OCI-LY3 (cell line): ENCODE measurements around the gene SLC19A1.

ENCODE experiments used
- EZH2phosphoT487 ChIP-seq: fragments of 200-600 bp; shearing (Covaris generic); IDR thresholded peaks from 2 replicates; pipeline ENCODE4 v1.6.1; 2018; ENCODE audit warnings: antibody characterized with exemption, mixed run types, low read depth
- TF ChIP-seq, protein P1 (sequence below): fragments of 200-600, 300-600 bp; sonication (generic); IDR thresholded peaks from 2 replicates; pipeline ENCODE4 v1.5.1; 2014; ENCODE audit warnings: antibody characterized with exemption, low read length, low read depth

DNA sequence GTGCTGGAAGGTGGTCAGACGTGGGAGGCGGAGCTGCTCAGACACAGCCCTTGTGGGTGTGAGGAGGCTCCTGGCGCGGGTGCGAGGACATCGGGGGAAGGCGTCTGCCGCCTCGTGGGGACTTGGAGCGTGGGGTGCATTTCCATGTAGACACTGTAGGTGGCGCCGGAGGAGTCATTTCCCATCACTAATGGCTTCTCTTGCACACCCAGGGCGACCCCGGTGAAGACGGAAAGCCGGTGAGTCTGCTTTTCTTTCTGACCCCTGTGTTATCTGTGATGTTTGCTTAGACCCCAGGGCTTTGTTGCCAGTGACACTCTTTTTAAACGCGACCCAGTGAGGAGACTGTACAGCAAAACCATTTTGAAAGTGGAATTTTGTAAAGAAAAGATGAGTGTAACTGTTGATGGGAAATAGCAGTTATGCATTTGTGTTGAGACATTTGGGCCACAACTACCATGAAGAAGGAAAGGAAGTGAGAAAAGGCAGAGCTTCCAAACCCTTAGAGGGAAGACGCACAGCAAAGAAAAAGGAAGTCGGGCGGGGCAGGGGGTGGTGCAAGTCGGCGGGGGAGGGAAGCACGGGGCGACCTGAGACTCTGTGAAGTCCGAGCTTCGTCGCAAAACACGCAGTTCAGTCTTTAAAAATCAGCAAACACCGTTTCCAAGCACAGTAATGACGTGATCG lies 64.0 kb downstream of the SLC19A1 start:
- TF ChIP-seq, protein P1, sequence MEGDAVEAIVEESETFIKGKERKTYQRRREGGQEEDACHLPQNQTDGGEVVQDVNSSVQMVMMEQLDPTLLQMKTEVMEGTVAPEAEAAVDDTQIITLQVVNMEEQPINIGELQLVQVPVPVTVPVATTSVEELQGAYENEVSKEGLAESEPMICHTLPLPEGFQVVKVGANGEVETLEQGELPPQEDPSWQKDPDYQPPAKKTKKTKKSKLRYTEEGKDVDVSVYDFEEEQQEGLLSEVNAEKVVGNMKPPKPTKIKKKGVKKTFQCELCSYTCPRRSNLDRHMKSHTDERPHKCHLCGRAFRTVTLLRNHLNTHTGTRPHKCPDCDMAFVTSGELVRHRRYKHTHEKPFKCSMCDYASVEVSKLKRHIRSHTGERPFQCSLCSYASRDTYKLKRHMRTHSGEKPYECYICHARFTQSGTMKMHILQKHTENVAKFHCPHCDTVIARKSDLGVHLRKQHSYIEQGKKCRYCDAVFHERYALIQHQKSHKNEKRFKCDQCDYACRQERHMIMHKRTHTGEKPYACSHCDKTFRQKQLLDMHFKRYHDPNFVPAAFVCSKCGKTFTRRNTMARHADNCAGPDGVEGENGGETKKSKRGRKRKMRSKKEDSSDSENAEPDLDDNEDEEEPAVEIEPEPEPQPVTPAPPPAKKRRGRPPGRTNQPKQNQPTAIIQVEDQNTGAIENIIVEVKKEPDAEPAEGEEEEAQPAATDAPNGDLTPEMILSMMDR: peak; percentile 62
- TF ChIP-seq EZH2phosphoT487: no peak
